NCI-H524 (cell line): Measurements from ENCODE around the gene CD99.
"Not testable (repeated sequence)": the region's sequence is repeated elsewhere in the genome, so short reads cannot be mapped to it uniquely, and the experiment has no call there.

Source experiments
- DNase-seq, 2 experiments: peaks; one replicate each; lab custom pipeline; 2025; lab: John Stamatoyannopoulos, UW

CD99 gene

GRCh38 chrX:2727264-2727663, 36.2 kb downstream of the CD99 start:
- not testable (repeated sequence) for DNase-seq

GRCh38 chrX:2732076-2732475, 41.0 kb downstream of the CD99 start:
- DNase-seq = no peak

GRCh38 chrX:2732649-2733048, 41.6 kb downstream of the CD99 start:
- no peak for DNase-seq

DNA sequence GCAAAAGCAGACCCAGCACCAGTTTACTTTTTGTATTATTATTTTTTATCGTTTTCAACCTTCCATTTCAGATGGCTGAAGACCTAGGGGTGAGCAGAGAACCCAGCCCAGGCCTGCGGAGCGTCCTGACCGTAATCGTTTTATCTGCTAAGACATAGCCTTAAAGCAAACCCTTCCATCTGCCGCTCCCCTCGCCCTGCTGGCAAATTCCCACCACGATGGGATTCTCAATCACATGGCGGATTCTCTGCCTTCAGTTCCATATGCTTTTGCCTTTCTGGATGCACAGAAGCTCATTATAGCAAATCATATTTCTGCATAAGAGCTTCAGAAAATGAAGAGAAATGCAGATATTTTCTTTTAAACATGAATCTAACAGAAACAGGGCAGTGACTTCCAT, 42.2 kb downstream of the CD99 start:
- DNase-seq = no peak

DNA sequence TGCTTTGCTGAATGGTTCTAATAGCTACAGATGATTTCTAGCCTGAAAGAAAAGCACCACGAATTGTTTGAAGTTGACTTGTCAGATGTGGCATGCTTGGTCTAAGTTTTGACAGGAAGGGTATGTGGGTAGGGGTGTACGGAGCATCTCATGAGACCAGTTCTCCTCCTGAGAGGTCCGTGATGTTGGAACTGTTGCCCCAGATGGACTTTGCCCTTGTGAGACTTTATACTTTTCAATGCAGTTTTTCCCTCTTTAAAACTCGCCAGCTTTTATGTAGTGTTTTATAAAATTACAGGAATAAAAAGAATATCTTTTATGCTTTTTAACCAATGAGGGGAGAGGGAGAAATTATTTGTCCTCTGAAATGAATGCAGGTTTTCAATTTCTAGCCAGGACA, 44.2 kb downstream of the CD99 start:
- DNase-seq = no peak

DNA sequence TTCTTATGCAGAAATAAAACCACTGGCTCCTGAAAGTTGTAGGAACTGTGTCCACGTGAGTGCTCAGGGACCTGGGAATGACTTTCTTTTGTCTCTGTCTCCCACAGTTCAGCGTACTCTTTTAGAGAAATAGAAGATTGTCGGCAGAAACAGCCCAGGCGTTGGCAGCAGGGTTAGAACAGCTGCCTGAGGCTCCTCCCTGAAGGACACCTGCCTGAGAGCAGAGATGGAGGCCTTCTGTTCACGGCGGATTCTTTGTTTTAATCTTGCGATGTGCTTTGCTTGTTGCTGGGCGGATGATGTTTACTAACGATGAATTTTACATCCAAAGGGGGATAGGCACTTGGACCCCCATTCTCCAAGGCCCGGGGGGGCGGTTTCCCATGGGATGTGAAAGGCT, 49.6 kb downstream of the CD99 start:
- no peak for DNase-seq

DNA sequence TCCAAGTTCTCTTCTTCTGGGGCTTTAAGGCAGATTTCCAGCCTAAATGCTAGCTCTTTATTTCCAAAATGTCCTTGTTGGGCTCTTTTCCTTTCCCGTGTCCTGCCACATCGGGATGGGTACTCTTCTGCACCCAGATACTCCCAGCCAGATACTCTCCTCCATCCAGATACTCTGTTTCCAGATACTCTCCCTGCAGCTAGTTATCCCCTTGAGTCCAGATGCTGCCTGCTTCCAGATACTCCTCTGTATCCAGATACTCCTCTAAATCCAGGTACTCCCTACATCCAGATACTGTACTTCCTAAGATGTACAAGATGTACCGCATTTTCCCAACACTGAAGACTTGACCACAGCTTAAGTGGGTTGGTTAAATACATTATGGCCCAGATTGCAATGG, 50.3 kb downstream of the CD99 start:
- no peak for DNase-seq

- DNase-seq = not testable (repeated sequence)
Observed at GRCh38 chrX:2746250-2746649, 55.2 kb downstream of the CD99 start.

DNA sequence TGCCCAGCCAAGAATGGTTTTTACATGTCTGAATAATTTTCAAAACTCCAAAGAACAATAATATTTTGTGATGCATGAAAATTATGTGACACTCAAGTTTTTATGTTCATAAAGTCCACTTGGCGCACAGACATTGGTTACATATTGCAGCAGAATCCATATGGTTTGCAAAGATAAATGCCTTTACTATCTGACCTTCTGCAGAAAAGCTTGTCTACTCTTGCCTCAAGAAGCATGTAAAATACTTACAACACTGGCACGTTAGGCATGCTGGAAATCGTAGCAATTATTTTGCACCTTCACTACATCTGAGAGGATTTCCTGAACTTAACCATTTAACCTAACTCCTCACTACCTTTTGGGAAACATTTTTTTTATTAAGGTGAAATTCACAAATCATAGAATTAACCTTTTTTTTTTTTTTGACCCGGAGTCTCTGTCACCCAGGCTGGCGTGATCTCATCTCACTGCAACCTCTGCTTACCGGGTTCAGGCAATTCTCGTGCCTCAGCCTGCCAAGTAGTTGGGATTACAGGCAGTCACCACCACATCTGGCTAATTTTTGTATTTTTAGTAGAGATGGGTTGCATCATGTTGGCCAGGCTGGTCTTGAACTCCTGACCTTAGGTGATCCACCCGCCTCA, 57.2 kb downstream of the CD99 start:
- no peak for DNase-seq

DNA sequence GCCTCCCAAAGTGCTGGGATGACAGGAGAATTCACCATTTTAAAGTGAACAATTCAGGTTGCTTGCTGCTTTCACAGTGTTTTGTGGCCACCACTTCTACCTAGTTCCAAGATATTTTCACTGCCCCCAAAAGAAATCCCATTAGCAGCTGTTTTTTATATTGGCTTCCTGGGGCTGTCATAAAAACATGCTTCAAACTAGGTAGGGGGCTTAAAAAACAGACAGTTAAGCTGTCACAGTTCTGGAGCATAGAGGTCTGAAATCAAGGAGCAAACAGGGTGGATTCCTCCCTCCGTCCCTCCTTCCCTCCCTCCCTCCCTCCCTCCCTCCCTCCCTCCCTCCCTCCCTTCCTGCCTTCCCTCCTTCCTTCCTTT, 57.7 kb downstream of the CD99 start:
- DNase-seq = no peak

GRCh38 chrX:2751291-2751690, 60.2 kb downstream of the CD99 start:
- DNase-seq = no peak

GRCh38 chrX:2751874-2752300, 60.8 kb downstream of the CD99 start, which contains the start of gene XG:
XG (plus strand) TSS chrX:2752040; CDS start chrX:2752275, 235 bp downstream.
- not testable (repeated sequence) for DNase-seq

- not testable (repeated sequence) for DNase-seq
Observed at GRCh38 chrX:2752441-2752840, 61.3 kb downstream of the CD99 start.

DNA sequence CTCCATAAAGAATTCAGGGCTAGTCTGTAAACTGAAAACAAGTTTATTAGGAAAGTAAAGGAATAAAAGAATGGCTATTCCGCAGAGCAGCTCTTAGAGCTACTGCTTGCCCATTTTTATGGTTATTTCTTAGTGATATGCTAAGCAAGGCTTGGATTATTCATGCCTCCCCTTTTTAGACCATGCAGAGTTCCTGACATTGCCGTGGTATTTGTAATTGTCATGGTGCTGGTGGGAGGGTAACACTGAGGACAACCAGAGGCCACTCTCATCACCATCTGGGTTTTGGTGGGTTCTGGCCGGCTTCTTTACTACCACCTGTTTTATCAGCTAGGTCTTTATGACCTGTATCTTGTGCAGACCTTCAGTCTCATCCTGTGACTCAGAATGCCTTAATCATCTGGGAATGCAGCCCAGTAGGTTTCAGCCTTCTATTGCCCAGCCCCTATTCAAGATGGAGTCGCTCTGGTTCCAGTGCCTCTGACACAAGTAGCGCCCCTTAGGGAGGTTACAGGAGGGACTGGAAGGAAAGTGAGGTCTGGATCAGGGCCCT, 64.1 kb downstream of the CD99 start:
- DNase-seq = not testable (repeated sequence)

DNA sequence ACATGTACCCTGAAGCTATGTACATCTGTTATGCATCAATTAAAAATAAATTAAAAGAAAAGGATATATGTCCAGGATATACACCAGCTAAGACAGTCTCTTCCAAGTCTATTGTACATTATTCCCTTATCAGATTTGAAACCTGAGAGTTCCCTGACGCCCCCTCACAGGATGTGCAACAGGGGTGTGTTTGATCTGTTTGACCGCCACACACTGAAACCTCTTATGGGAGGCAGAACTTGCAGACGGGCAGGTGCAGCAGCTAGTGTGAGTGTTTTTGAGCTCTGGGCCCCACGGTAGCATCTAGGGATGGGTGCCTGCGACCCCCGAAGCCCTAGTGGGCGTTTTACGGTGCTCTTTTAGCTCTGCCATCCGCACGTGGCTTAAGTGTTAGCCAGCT, 65.5 kb downstream of the CD99 start:
- DNase-seq = no peak

DNA sequence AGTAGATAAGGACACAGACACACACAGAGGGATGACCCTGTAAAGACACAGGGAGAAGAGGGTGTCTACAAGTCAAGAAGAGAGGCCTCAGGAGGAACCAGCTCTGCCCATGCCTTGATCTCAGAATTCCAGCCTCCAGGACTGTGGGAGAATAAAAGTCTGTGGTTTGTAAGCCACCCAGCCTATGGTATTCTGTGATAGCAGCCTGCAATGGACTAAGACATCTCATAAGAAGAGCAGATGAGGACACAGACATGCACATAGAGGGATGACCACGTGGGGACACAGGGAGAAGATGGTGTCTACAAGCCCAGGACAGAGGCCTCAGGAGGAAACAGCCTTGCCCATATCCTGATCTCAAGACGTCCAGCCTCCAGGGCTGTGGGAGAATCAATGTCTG, 70.2 kb downstream of the CD99 start:
- DNase-seq = no peak

DNA sequence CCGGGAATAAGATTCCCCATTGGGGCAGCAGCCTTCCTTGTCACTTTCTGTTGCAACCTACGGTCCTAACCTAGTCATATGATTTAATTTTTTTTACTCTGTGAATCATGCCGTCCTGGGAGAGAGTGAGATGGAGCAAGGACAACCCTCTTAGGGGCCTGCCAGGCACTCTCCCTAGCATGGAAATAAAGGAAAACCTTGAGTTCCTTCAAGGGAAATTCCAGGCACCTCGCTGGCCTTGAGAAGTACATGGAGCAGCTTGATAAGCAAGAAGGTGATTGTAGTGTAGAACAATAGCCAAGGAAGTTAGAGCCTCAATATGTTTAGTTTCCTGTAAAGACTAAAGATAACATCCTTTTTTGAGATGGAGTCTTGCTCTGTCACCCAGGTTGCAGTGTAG, 71.6 kb downstream of the CD99 start:
- DNase-seq = not testable (repeated sequence)

DNA sequence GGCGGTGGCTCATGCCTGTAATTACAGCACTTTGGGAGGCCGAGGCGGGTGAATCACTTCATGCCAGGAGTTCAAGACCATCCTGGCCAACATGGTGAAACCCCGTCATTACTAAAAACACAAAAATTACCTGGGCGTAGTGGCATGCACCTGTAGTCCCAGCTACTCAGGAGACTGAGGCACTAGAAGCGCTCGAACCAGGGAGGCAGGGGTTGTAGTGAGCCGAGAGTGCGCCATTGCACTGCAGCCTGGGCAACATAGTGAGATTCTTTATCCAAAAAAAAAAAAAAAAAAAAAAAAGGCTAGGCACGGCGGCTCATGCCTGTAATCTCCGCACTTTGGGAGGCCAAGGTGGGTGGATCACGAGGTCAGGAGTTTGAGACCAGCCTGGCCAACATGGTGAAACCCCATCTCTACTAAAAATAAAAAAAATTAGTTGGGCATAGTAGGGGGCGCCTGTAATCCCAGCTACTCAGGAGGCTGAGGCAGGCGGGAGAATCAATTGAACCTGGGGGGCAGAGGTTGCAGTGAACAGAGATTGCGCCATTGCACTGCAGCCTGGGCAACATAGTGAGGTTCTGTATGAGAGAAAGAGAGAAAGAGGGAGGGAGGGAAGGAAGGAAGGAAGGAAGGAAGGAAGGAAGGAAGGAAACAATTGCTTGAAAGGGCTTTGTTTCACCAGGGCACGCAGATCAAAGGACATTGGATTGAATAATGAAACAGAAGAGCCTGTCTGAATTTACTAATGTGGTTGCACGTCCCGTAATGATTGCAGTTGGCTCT, 73.9 kb downstream of the CD99 start:
- DNase-seq = not testable (repeated sequence)

DNA sequence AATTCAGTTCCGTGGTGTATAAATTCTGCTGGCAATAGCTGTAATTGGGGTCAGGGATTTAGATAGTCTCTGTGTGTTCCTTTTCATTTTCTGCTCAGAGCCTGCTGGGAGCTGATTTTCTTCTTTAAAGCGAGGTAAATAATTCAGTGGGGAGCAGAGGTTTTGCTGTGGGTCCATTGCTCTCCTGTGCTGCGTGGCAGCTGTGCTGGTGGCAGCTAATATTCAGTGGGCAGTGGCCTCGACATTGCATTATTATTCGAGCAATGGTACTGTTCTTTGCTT, 74.4 kb downstream of the CD99 start:
- no peak for DNase-seq

- DNase-seq = no peak
Observed at GRCh38 chrX:2766906-2767305, 75.8 kb downstream of the CD99 start.

DNA sequence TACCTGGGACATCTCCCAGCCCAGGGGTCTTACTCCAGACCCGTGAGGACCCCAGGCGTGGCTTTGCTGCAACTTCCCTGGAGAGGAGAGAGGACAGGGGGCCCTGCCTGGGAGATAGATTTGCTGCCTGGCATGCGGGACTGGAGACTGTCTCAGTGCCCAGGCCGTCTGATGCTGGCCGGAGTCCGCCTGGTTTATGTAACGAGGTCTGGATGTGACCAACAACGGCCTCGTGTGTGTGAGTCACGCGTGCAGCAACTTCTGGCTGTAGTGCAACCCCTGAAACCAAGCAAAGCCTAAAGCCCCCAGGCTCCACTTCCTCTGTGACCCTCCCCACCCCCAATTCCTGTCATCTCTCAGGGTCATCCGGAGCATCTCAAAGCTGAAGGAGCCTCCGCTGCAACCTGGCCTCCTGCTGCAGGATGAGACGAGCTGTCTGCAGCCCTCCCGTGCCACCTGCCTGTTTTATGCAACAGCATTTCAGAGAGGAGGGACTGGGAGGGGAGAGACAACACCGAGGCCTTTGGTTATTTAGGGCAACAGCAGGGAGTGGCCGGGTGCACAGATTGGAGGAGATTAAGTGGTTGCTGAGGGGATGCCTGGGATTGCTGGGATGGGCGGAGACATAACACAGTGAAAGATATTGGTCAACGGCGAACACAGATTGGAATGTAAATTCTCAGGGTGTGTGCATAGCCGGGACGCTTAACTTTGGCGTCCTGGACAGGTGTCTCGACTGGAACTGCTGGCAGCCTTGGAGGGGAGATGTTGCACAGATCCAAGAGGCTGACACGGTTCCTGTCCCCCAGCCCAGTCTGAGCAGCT, 76.7 kb downstream of the CD99 start:
- peak; percentile 86 to 93 for DNase-seq

DNA sequence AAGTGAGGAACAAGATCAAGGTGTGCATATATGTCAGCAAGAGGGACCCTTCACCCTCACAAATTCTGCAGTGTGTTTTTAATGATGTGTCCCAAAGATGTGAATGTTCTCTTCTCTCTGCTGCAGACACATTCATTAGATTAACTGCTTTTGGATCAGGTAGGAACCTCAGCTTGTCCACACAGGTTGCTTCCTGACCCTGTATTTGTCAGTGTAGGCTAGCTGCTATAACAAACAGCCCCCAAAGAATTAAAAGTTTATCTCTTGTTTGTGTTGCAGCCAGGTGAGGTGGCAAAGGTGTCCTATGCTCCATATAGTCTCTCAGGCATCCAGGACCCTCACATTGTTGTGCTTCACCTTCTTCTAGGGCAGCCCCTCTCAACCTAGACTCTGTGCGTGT, 78.5 kb downstream of the CD99 start:
- no peak for DNase-seq
